Epithelial cell of esophagus (primary cell): ENCODE data around the gene BABAM2.
"Not testable (repeated sequence)": the region's sequence is repeated elsewhere in the genome, so short reads cannot be mapped to it uniquely, and the experiment has no call there.

Experiments used
- DNase-seq: peaks from one replicate; pipeline ENCODE4 v3.0.0; 2010; ENCODE audit warnings: low read depth
- H3K4me3 ChIP-seq: 2 replicates; pipeline ENCODE4 v1.5.1; 2011; ENCODE audit warnings: mild to moderate bottlenecking, low read length, control low read depth
- CTCF ChIP-seq: IDR thresholded peaks from 2 replicates; pipeline ENCODE4 v1.5.1; 2011; ENCODE audit warnings: low read depth, mild to moderate bottlenecking, low read length, control low read depth, inconsistent platforms; ENCODE audit not compliant: insufficient read depth; ENCODE audit errors: missing control alignments

Gene BABAM2

DNA sequence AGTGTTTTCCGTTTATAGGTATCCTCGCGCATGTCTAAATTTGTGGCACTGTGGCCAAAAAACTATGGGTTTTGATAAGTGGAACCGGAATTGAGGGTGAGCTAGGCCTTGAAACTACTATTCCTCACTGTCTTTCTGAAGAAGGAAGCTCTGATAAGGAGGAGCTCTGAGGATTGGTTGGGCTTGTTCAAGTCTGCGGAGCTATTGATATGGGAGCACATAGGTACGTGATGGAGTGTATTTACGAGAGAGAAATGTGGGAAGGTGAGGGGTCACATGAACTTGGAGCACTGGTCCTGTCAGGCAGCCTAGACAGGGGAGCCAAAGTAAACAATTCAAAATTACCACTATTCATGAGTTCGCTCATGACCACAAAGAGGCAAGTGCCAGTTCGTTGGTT, 131.4 kb downstream of the BABAM2 start:
- no peak for DNase-seq
- H3K4me3 ChIP-seq: no peak overlapping the region
- TF ChIP-seq CTCF: no peak

- no peak overlapping the region for H3K4me3 ChIP-seq
- TF ChIP-seq CTCF: no peak
- DNase-seq: no peak
Observed at GRCh38 chr2:28025123-28025522, 134.6 kb downstream of the BABAM2 start.

- not testable (repeated sequence) for H3K4me3 ChIP-seq, DNase-seq
Observed at GRCh38 chr2:28026230-28026629, 135.7 kb downstream of the BABAM2 start.

DNA sequence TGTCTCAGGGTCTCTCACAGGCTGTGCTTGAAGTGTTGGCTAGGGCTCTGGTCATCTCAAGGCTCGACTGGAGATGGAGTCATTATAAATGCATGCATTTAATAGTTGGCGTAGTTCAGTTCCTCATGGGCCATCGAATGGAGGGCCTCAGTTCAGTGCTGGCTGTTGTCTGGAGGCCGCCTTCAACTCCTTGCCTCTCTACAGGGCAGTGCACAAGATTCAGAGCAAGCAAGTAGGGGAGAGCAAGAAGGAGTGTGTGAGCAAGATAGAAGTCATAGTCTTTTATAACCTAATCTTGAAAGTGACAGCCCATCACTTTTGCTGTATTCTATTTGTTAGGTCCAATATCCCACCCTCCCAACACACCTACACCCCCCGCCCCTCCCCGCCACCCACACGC, 137.5 kb downstream of the BABAM2 start:
- no peak for TF ChIP-seq CTCF

GRCh38 chr2:28030600-28030999, 140.1 kb downstream of the BABAM2 start:
- H3K4me3 ChIP-seq: no peak overlapping the region
- TF ChIP-seq CTCF: no peak
- DNase-seq: no peak

More for the DNA sequence above, 137.5 kb downstream of the BABAM2 start:
- DNase-seq: no peak
- no peak overlapping the region for H3K4me3 ChIP-seq

DNA sequence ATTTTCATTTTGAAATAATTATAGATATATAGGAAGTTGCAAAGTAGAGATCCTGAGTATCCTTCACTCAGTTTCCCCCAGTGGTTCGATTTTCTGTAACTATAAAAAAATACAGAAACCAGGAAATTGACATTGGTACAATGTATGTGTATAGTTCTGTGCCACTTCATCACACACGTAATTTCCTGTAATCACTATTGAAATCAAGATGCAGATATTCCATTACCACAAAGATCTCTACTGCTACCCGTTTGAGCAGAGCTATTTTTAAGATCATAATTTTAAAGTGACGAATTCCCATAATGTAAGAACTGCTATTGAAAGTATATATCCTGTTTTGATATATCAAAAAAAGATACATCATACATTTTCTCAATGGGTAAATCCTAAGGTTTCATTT, 142.3 kb downstream of the BABAM2 start:
- no peak overlapping the region for H3K4me3 ChIP-seq
- no peak for DNase-seq
- no peak for TF ChIP-seq CTCF

DNA sequence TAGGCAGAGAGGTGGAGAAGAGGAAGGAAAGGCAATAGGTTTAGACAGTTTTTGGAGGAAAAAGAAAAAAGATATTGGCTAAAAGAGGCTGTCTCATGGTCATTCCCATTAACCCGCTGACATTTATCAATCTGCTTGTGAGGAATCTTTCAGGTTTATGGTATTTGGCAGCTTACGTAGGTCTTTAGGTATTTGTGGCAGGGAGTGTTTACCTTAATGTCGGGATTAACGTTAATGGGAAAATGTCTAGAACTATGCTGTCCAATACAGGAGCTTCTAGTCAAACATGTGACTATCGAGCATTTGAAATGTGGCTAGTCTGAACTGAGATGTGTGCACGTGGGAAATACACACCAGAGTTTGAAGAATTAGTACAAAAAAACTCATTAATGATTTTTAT, 144.2 kb downstream of the BABAM2 start:
- DNase-seq: no peak
- no peak for TF ChIP-seq CTCF
- H3K4me3 ChIP-seq: no peak overlapping the region

DNA sequence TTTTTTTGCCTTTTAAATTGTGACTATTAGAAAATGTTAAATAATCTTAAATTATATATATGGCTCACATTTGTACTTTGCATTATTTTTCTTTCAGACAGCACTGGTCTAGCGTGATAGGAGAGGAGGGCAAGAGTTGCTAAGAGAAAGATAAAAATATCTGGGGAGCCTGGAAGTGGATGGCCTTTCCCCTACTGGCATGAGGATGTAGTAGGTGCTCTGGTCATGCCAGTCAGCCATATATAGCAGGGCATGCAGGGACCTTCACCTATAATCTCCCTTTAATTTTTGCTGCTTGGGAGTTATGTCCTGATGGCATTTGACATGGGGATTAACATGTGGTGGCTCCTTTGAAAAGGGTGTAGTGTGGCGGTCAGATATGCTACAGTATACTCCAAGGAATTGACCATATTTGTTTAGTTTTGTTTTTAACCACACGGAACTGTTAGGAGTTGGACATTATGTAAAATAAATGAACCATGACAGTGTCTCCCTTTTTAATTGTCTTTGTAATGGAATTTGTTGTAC, 144.7 kb downstream of the BABAM2 start:
- TF ChIP-seq CTCF: no peak
- H3K4me3 ChIP-seq: no peak overlapping the region
- DNase-seq: no peak
